ENCODE data around the gene SFSWAP.
"Not testable (repeated sequence)": the region's sequence is repeated elsewhere in the genome, so short reads cannot be mapped to it uniquely, and the experiment has no call there.

SFSWAP gene

GRCh38 chr12:131703161-131703560, 7.7 kb upstream of the SFSWAP start:
- no peak for DNase-seq

DNA sequence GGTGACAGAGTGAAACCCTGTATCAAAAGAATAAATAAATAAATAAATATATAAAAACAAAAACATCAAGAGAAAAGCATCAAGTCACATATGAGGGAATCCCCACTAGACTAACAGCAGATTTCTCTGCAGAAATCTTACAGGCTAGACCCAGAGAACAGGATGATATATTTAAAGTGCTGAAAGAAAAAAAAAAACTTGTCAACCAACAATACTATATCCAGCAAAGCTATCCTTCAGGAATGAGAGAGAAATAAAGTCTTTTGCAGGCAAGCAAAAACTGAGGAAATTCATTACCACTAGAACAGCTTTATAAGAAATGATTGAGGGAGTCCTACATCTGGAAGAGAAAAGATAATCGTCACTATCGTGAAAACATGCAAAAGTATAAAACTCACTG, 6.4 kb upstream of the SFSWAP start:
- DNase-seq = no peak

GRCh38 chr12:131706709-131707108, 4.2 kb upstream of the SFSWAP start:
- not testable (repeated sequence) for DNase-seq

GRCh38 chr12:131709226-131709625, 1.7 kb upstream of the SFSWAP start:
- DNase-seq = no peak

- DNase-seq = no peak
These were observed 788 bp downstream of the SFSWAP start for GRCh38 chr12:131711551-131712205.

GRCh38 chr12:131713349-131713748, 2.5 kb downstream of the SFSWAP start:
- DNase-seq = no peak

DNA sequence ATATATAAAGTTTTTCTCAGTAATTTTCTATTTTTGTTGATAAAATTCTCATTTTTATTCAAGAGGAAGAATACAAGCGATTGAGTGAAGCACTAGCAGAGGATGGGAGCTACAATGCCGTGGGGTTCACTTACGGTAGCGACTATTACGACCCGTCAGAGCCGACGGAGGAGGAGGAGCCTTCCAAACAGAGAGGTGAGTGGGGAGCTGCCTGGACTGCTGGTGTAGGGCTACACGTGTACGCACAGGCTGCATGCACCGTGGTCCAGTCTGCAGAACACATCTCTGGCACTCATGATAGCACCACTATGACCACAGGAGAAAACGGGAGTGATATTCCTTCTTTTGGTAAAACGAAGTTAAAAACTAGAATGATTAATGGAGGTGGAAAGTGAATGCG, 3.9 kb downstream of the SFSWAP start:
- no peak for DNase-seq

- no peak for DNase-seq
These were observed 5.4 kb downstream of the SFSWAP start for GRCh38 chr12:131716282-131716681.

GRCh38 chr12:131720241-131720640, 9.4 kb downstream of the SFSWAP start:
- DNase-seq = no peak

DNA sequence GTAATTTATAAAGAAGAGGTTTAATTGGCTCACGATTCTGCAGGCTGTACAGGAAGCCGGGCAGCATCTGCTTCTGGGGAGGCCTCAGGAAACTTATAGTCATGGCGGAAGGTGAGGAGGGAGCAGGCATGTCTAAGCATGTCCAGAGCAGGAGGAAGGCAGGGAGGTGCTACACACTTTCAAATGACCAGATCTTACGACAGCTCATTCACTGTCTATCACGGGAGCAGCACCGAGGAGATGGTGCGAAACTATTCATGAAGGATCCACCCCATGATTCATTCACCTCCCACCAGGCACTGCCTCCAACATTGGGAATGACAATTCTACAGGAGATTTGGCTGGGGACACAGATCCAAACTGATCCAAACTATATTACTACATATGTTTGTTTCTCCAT, 10.0 kb downstream of the SFSWAP start:
- peak; percentile 14 for DNase-seq

GRCh38 chr12:131721548-131721947, 10.7 kb downstream of the SFSWAP start:
- no peak for DNase-seq

DNA sequence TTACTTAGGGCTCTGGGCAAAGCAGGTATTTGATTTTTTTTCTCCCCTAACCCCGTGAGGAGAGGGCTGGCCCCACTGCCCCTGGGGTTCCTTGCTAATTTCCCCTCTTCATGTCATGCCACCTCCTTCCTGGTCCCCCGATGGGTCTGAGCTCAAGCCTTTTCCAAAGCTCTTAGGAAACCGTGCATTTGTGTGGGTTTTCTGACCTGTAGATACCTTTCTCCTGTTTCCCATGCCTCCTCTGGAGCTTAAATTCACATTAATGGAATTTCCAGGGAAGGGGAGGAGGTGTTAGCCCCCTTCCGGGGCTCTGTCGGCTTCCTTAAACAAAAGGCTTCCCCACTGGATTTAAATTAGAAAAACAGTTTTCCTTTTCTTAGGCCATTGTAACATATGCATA, 12.6 kb downstream of the SFSWAP start:
- DNase-seq = no peak

DNA sequence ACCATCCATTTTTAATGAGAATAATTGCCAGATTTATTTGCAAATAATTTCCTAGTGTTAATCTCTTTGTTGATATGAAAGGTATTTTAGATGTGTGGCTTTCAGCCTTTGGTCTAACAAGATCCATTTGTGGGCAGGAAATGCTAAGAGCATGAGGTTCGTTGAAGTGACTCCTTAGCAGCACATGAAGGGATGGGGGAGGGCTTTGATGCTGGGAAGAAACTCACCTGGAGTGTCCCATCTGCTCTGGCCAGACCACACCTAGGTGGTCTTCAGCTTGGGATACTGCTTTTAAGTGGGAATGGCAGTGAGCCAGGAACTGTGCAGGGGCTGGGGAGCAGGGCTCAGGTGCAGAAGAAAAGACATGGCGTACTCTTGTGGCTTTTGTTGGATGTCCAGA, 13.6 kb downstream of the SFSWAP start:
- DNase-seq = no peak

DNA sequence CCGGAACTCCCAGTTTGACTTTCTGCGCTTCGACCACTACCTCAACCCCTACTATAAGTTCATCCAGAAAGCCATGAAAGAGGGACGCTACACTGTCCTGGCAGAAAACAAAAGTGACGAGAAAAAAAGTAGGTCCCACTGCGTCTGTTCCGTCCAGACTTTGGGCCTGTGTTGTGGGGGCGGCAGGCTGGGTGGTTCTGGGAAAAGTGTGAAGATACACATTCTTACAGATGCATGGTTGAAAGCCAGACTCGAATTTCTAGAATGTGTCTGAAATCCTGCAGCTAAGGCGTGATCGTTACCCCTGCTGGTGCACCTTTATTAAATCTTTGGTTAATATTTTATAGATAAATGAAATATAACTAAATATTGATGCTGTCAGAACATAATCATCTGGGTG, 14.6 kb downstream of the SFSWAP start:
- DNase-seq = no peak

GRCh38 chr12:131728720-131729119, 17.8 kb downstream of the SFSWAP start:
- DNase-seq = no peak

DNA sequence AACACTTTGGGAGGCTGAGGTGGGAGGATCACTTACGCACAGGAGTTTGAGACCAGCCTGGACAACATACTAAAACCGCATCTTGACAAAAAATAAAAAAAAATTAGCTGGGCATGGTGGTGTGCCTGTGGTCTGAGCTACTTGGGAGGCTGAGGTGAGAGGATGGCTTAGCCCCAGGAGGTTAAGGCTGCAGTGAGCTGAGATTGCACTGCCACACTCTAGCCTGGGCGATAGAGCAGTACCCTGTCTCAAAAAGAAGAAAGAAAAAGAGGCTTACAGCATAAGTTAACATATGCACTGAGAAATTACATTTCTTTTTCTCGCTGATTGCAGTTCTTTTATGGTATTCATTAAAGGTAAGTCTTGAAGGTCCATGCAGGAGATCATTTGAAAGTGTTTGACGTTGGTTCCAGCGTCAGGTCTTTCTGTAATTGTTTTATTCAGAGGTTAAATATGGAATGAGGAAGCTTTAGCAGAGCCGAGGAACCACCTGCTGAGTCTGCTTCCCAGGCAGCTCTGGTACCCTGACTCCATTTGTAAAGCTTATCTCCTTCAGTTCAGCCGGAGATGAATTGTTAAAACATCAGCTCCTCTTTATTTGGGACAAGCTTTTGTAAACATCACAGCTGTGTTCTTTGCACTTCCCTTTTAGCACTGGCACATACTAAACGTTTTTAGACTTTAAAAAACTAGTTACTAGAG, 18.5 kb downstream of the SFSWAP start:
- no peak for DNase-seq

DNA sequence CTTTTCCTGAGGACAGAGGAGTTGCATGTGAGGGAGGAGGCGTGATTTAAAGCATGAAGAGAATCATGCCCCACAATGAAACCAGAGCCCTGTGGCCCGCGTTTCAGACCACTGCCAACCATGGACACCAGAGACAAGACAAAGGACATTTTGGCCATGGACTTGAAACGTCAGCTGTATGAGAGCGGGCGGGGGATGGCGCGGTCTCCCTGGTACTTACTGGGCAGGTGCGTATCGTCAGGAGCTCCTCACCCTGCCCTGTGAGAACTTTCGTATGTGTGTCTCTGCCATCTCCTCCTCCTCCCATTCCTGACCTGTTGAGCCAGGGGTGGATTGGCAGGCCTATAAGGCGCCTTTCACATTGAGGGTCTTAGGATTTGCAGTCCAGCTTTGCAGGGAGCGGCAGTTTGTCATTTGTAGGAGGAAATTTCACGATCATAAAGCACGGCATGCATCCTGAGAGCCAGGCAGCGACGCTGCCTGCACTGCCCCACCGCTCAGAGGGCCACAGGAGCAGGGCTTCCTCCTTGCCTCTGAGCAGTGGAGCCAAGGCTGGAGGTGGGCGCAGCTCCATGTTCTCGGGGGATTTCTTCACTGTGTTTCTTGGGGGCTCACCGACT, 22.2 kb downstream of the SFSWAP start:
- no peak for DNase-seq

GRCh38 chr12:131733874-131734273, 23.0 kb downstream of the SFSWAP start:
- DNase-seq = no peak

- DNase-seq = no peak
These were observed 23.7 kb downstream of the SFSWAP start for GRCh38 chr12:131734336-131735152.

GRCh38 chr12:131735153-131735456, 24.2 kb downstream of the SFSWAP start:
- DNase-seq = no peak

GRCh38 chr12:131735476-131736445, 24.9 kb downstream of the SFSWAP start:
- DNase-seq = no peak

Measured in fibroblast of skin of scalp (primary cell).